Neural cell (in vitro differentiated cells): ENCODE results near the gene ADARB1. TPM values are rescaled to one million over a fixed set of nuclear protein-coding genes. Genes with fewer than 3 reads are reported as not detected.

ENCODE experiments used
- H2AFZ ChIP-seq: fragments of 200-600, 300-800 bp; sonication (generic), shearing (Covaris generic); 2 replicates; pipeline ENCODE4 v1.6.0; 2014; ENCODE audit warnings: low read depth, mild to moderate bottlenecking, antibody characterized with exemption, low read length, moderate library complexity
- H3F3A ChIP-seq: fragments of 200-600 bp; shearing (Covaris generic); 2 replicates; pipeline ENCODE4 v1.6.1; 2016; ENCODE audit warnings: mild to moderate bottlenecking, moderate library complexity, mixed read lengths, antibody characterized with exemption, low read length; ENCODE audit not compliant: insufficient read depth, poor library complexity, severe bottlenecking
- H3K27ac ChIP-seq: fragments of 200-600, 300-800 bp; sonication (generic), shearing (Covaris generic); 2 replicates; pipeline ENCODE4 v1.5.1; 2014; ENCODE audit warnings: mild to moderate bottlenecking, low read length, moderate library complexity
- H3K27me3 ChIP-seq: fragments of 300-800, 200-600 bp; sonication (generic), shearing (Covaris generic); 2 replicates; pipeline ENCODE4 v1.6.0; 2014; ENCODE audit warnings: mild to moderate bottlenecking, low read depth, low read length, moderate library complexity; ENCODE audit not compliant: insufficient read depth
- H3K36me3 ChIP-seq: fragments of 300-800, 200-600 bp; sonication (generic), shearing (Covaris generic); 2 replicates; pipeline ENCODE4 v1.5.1; 2014; ENCODE audit warnings: mild to moderate bottlenecking, antibody characterized with exemption, low read length, moderate library complexity; ENCODE audit not compliant: insufficient read depth
- H3K4me2 ChIP-seq: fragments of 300-800, 200-600 bp; sonication (generic), shearing (Covaris generic); 2 replicates; pipeline ENCODE4 v1.6.0; 2014; ENCODE audit warnings: mild to moderate bottlenecking, low read length
- H3K4me3 ChIP-seq: fragments of 300-800, 200-600 bp; sonication (generic), shearing (Covaris generic); 2 replicates; pipeline ENCODE4 v1.5.1; 2014; ENCODE audit warnings: mild to moderate bottlenecking, low read length, moderate library complexity
- H3K79me2 ChIP-seq: fragments of 200-600 bp; shearing (Covaris generic); replicated peaks from 2 replicates; pipeline ENCODE4 v1.6.0; 2014; ENCODE audit warnings: mild to moderate bottlenecking, low read length, moderate library complexity; ENCODE audit not compliant: insufficient read depth
- H3K9ac ChIP-seq: fragments of 300-800, 200-600 bp; sonication (generic), shearing (Covaris generic); 2 replicates; pipeline ENCODE4 v1.6.1; 2016; ENCODE audit warnings: mild to moderate bottlenecking, low read length, mixed read lengths
- H3K9me2 ChIP-seq: fragments of 200-600 bp; shearing (Covaris generic); 2 replicates; pipeline ENCODE4 v1.6.1; 2016; ENCODE audit warnings: mild to moderate bottlenecking, low read length, mixed read lengths; ENCODE audit not compliant: insufficient read depth
- H3K9me3 ChIP-seq: fragments of 200-600, 300-800 bp; sonication (generic), shearing (Covaris generic); 2 replicates; pipeline ENCODE4 v1.6.1; 2016; ENCODE audit warnings: mild to moderate bottlenecking, mixed run types, low read length, moderate library complexity, mixed read lengths
- H4K20me1 ChIP-seq: fragments of 200-600 bp; shearing (Covaris generic); 2 replicates; pipeline ENCODE4 v1.6.1; 2016; ENCODE audit warnings: mild to moderate bottlenecking, mixed run types; ENCODE audit not compliant: insufficient read depth
- EP300 ChIP-seq: fragments of 450-650 bp; conservative IDR thresholded peaks from 2 replicates; pipeline ENCODE4 v1.6.1; 2014; ENCODE audit warnings: antibody characterized with exemption, mild to moderate bottlenecking, moderate library complexity; ENCODE audit not compliant: poor library complexity, severe bottlenecking
- EZH2 ChIP-seq: fragments of 200-600, 300-800 bp; shearing (Covaris generic), sonication (generic); IDR thresholded peaks from 2 replicates; pipeline ENCODE4 v1.6.1; 2014; ENCODE audit warnings: antibody characterized with exemption, low read length, borderline replicate concordance, mild to moderate bottlenecking; ENCODE audit not compliant: insufficient read depth, poor library complexity, severe bottlenecking
- MXI1 ChIP-seq: fragments of 450-650 bp; conservative IDR thresholded peaks from 2 replicates; pipeline ENCODE4 v1.6.1; 2014; ENCODE audit warnings: antibody characterized with exemption, mild to moderate bottlenecking; ENCODE audit not compliant: poor library complexity, severe bottlenecking
- POLR2AphosphoS5 ChIP-seq: IDR thresholded peaks from 2 replicates; pipeline ENCODE4 v1.6.1; 2012
- RAD21 ChIP-seq: fragments of 450-650 bp; conservative IDR thresholded peaks from 2 replicates; pipeline ENCODE4 v1.6.1; 2014; ENCODE audit warnings: antibody characterized with exemption, mild to moderate bottlenecking, moderate library complexity
- REST ChIP-seq: IDR thresholded peaks from 2 replicates; pipeline ENCODE4 v1.6.1; 2012; ENCODE audit warnings: borderline replicate concordance
- SMC3 ChIP-seq: fragments of 450-650 bp; conservative IDR thresholded peaks from 2 replicates; pipeline ENCODE4 v1.6.1; 2014; ENCODE audit warnings: antibody characterized with exemption, mild to moderate bottlenecking, moderate library complexity; ENCODE audit not compliant: poor library complexity
- TAF1 ChIP-seq: IDR thresholded peaks from 2 replicates; pipeline ENCODE4 v1.6.1; 2012; ENCODE audit warnings: low read depth
- polyA plus RNA-seq: library from polyadenylated mRNA; depleted of rRNA; stranded (reverse); fragments of >200 nt; gene quantifications from 2 replicates; pipeline ENCODE4 v1.2.3, GENCODE V29; 2014
- TF ChIP-seq, protein P1 (sequence below): fragments of 450-650 bp; IDR thresholded peaks from 2 replicates; pipeline ENCODE4 v1.5.1; 2014; ENCODE audit warnings: antibody characterized with exemption, mild to moderate bottlenecking, moderate library complexity; ENCODE audit not compliant: poor library complexity, severe bottlenecking

The ADARB1 gene
- polyA plus RNA-seq, 1 donor from 2014 or later, result 8.9 TPM

DNA sequence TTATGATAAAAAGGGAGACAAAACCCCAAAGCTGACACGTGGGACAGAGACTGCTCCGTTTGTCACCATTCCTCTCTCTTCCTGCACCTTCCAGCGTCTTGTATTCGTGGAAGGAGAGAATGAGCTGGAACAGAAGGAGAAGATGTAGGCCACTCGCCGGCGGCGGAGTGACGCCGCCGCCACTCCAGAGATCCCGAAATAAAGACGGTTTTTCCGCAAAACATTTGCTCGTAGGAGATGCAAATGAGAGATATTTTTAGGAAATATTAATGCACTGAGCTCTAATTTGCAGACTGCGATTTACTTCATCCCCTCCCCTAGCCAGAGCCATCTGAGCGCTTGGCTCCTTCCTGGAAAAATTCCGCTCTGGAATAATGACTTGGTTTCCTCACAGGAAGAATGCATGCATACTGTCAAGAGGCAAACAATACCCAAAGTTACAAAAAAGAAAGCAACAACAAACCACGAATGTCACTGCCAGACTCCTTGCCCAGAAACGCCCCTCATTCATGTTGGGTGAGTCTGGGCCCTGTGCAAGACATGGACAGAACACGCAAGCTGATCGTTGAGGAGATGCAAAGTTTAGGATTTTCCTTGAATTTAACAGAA lies 18.0 kb upstream of the ADARB1 start:
- Histone ChIP-seq H3K9me2 (no peaks in the 10 kb centered on the region), H2AFZ (no peak overlapping the region), H3K9ac (no peak overlapping the region), H3K27ac (no peak overlapping the region), H3K27me3 (no peaks in the 10 kb centered on the region), H3K4me2 (no peak overlapping the region), H3K36me3 (no peaks in the 10 kb centered on the region), H3F3A (no peaks in the 10 kb centered on the region), H3K9me3 (no peaks in the 10 kb centered on the region), H3K4me3 (no peak overlapping the region), H3K79me2 (no peaks in the 10 kb centered on the region), H4K20me1 (no peaks in the 10 kb centered on the region)
- TF ChIP-seq EZH2 (no peak), RAD21 (no peak), REST (no peak), POLR2AphosphoS5 (no peak), TAF1 (no peak)

GRCh38 chr21:45056917-45057560 lies 17.3 kb upstream of the ADARB1 start:
- Histone ChIP-seq H3K27me3 (no peaks in the 10 kb centered on the region), H3K9ac (no peak overlapping the region), H3K4me2 (no peak overlapping the region), H3K27ac (no peak overlapping the region), H3K79me2 (no peaks in the 10 kb centered on the region), H4K20me1 (no peaks in the 10 kb centered on the region), H2AFZ (no peak overlapping the region), H3K9me3 (no peaks in the 10 kb centered on the region), H3K4me3 (no peak overlapping the region), H3K36me3 (no peaks in the 10 kb centered on the region), H3F3A (no peaks in the 10 kb centered on the region), H3K9me2 (no peaks in the 10 kb centered on the region)
- TF ChIP-seq MXI1 (no peak), REST (no peak), TAF1 (no peak), RAD21 (no peak), EP300 (no peak), EZH2 (no peak), POLR2AphosphoS5 (no peak), SMC3 (no peak)
- TF ChIP-seq, protein P1, sequence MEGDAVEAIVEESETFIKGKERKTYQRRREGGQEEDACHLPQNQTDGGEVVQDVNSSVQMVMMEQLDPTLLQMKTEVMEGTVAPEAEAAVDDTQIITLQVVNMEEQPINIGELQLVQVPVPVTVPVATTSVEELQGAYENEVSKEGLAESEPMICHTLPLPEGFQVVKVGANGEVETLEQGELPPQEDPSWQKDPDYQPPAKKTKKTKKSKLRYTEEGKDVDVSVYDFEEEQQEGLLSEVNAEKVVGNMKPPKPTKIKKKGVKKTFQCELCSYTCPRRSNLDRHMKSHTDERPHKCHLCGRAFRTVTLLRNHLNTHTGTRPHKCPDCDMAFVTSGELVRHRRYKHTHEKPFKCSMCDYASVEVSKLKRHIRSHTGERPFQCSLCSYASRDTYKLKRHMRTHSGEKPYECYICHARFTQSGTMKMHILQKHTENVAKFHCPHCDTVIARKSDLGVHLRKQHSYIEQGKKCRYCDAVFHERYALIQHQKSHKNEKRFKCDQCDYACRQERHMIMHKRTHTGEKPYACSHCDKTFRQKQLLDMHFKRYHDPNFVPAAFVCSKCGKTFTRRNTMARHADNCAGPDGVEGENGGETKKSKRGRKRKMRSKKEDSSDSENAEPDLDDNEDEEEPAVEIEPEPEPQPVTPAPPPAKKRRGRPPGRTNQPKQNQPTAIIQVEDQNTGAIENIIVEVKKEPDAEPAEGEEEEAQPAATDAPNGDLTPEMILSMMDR, result no peak
